Stimulated activated naive B cell treated with anti-CD40 and anti-IgM and Interleukin-4, amounts not matched to agents 10 μg/mL and 1 μg/mL and 100 μg/mL, for 72 hours (primary cell): ENCODE results near the gene TDRD7.
A peak's percentile ranks its signal among the peaks of the same experiment; 100 is the strongest.

Experiments
- ATAC-seq, 2 donors: fragments of 150-1000 bp; cut with Tn5 transposase; replicated peaks; 2 replicates each; pipeline ENCODE4 v1.10.0; 2021; ENCODE audit warnings: moderate library complexity in 1 of 2
- DNase-seq: peaks from one replicate; pipeline ENCODE4 v3.0.0; 2021
- H3K27ac Mint-ChIP-seq: one replicate; pipeline ENCODE4 v1.8.0; 2022; ENCODE audit warnings: mild to moderate bottlenecking, mixed read lengths
- H3K27me3 Mint-ChIP-seq, 2 donors: one replicate each; pipeline ENCODE4 v1.8.0; 2022; ENCODE audit warnings: mixed read lengths in 2 of 2
- H3K36me3 Mint-ChIP-seq, 2 donors: one replicate each; pipeline ENCODE4 v1.8.0; 2022; ENCODE audit warnings: mixed read lengths in 2 of 2, mild to moderate bottlenecking in 1 of 2
- H3K4me1 Mint-ChIP-seq, 2 donors: one replicate each; pipeline ENCODE4 v1.8.0; 2022; ENCODE audit warnings: mixed read lengths in 2 of 2, mild to moderate bottlenecking in 1 of 2
- H3K4me3 Mint-ChIP-seq, 2 donors: one replicate each; pipeline ENCODE4 v1.8.0; 2022; ENCODE audit warnings: mild to moderate bottlenecking in 2 of 2, mixed read lengths in 2 of 2, moderate library complexity in 1 of 2
- H3K9me3 Mint-ChIP-seq, 2 donors: one replicate each; pipeline ENCODE4 v1.8.0; 2022; ENCODE audit warnings: mixed read lengths in 2 of 2, mild to moderate bottlenecking in 1 of 2

TDRD7 gene

DNA sequence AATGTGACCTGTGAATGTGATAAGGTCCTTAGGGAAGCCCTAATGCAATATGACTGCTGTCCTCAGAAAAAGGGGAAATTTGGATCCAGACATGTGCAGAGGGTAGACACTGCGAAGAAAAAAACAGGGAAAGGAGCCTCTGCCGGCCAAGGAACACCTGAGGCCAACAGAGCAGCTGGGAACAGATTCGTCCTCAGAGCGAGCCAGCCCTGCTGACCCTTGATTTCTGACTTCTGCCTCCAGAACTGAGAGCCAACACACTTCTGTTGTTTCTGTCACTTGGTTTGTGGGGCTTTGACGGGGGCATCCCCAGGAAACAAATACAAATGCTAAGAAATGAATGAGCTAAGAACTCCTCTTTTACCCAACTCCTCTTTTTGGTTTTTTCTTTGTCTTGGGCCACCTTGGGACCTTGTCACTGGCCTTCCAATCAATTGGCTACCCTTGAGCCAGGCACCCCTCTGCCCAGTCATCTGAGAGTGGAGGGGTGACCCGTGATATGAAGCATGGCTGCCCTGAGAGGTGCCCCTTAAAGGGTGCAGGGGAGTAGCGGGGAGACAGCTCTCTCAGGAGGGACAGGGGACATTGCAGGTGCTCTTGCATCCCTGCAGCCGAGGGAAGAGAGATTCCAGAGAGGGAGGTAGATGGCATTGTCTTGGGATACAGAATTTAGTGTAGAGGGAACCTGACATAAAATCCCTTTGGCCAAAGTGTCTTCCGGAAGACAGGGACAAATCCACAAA lies 106.4 kb downstream of the TDRD7 start:
- H3K4me1 Mint-ChIP-seq = peaks cover 0 to 3% of the 10 kb centered on the region in 2 donors
- ATAC-seq = no peak
- no peaks in the 10 kb centered on the region for H3K36me3 Mint-ChIP-seq
- no peak for DNase-seq
- H3K4me3 Mint-ChIP-seq = no peak overlapping the region
- peaks cover 50 to 52% of the 10 kb centered on the region in 2 donors for H3K27me3 Mint-ChIP-seq
- no peaks in the 10 kb centered on the region for H3K9me3 Mint-ChIP-seq
- H3K27ac Mint-ChIP-seq = no peak overlapping the region

DNA sequence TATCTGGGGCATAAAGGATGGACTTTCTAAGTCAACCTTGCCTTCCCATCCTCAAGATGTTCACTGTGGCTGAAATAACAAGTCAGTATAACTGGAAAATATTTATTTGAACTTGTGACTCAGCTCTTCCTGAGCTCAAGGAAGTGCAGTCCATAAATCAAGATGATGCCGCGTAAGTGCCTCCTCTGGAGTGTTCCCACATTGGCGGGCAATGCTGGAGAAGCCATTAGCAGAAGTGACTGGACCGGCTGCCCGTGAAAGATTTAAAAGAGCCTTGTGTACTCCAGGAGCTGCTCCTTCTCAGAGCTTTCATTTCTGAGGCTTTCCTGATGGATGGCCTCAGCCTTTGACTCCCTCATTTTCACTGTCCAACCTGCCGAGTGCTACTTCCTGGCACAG lies 107.0 kb downstream of the TDRD7 start:
- DNase-seq (no peak), ATAC-seq (no peak)
- no peaks in the 10 kb centered on the region for H3K9me3 Mint-ChIP-seq
- no peak overlapping the region for H3K27ac Mint-ChIP-seq
- H3K4me3 Mint-ChIP-seq = no peak overlapping the region
- peaks cover 0 to 3% of the 10 kb centered on the region in 2 donors for H3K4me1 Mint-ChIP-seq
- no peaks in the 10 kb centered on the region for H3K36me3 Mint-ChIP-seq
- H3K27me3 Mint-ChIP-seq = peaks cover 50 to 52% of the 10 kb centered on the region in 2 donors

GRCh38 chr9:97519441-97519970 lies 107.6 kb downstream of the TDRD7 start:
- DNase-seq (no peak), ATAC-seq (no peak)
- no peaks in the 10 kb centered on the region for H3K9me3 Mint-ChIP-seq
- H3K27me3 Mint-ChIP-seq = peaks cover 50 to 52% of the 10 kb centered on the region in 2 donors
- H3K4me1 Mint-ChIP-seq = peaks cover 0 to 3% of the 10 kb centered on the region in 2 donors
- H3K4me3 Mint-ChIP-seq = no peak overlapping the region
- no peak overlapping the region for H3K27ac Mint-ChIP-seq
- no peaks in the 10 kb centered on the region for H3K36me3 Mint-ChIP-seq

DNA sequence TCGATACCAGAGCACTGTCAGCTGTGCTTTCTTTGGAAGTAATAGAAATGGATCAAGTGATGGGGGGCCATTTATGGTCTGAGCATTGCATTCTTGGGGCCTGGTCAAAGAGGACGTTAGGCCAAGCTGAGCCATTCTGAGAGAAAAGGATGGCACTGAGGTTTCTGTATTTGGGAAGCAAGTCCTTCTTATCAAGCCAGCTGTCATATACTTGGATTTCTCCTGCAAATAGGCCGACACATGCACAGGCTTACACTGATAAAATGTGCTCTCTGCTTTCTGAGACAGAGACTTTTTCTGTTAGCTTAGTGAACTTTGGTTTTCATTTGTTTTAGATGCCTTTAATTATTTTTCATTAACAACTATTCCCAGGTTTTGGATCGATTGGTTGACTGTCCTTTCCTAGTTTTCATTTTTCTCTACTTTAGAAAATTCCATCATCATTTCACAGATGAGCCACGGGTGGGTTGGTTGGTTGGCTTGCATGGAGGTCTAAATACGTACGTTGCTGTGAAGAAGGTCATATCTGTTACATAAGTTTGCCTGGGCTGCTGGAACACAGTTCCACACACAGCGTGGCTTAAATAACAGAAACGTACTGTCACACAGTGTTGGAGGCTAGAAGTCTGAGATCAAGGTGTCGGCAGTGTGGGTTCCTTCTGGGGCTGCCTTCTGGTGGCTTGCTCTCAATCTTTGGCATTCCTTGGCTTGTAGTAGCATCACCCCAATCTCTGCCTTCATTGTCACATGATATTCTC lies 109.9 kb downstream of the TDRD7 start:
- ATAC-seq (no peak), DNase-seq (no peak)
- no peaks in the 10 kb centered on the region for H3K9me3 Mint-ChIP-seq
- peaks cover 35 to 42% of the 10 kb centered on the region in 2 donors for H3K27me3 Mint-ChIP-seq
- no peak overlapping the region for H3K27ac Mint-ChIP-seq
- H3K36me3 Mint-ChIP-seq = no peaks in the 10 kb centered on the region
- H3K4me1 Mint-ChIP-seq = peaks cover 0 to 3% of the 10 kb centered on the region in 2 donors
- no peak overlapping the region for H3K4me3 Mint-ChIP-seq

DNA sequence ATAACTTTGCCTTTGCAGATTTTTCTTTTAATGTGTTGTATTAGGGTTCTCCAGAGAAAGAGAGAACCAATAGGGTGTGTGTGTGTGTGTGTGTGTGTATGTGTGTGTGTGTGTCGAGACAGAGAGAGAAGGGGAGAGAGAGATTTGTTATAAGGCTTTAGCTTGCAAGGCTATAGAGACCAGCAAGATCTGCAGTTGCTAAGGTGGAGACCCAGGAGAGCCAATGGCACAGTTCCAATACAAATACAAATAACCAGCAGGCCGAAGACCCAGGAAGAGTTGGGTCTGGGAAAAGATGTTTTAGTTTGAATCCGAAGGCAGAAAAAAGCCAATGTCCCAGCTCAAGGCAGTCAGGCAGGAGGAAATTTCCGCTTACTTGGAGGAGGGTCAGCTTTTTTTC lies 112.5 kb downstream of the TDRD7 start:
- Mint-ChIP-seq H3K4me3 (no peak overlapping the region), H3K36me3 (no peaks in the 10 kb centered on the region), H3K4me1 (peaks cover 0 to 1% of the 10 kb centered on the region in 2 donors), H3K9me3 (no peaks in the 10 kb centered on the region), H3K27me3 (peaks cover 20 to 26% of the 10 kb centered on the region in 2 donors), H3K27ac (no peak overlapping the region)
- no peak for ATAC-seq
- no peak for DNase-seq

GRCh38 chr9:97525451-97525850 lies 113.6 kb downstream of the TDRD7 start:
- DNase-seq (no peak), ATAC-seq (no peak)
- Mint-ChIP-seq H3K36me3 (no peaks in the 10 kb centered on the region), H3K4me3 (no peak overlapping the region), H3K27ac (no peak overlapping the region), H3K4me1 (peaks cover 0 to 2% of the 10 kb centered on the region in 2 donors), H3K27me3 (peaks cover 13 to 18% of the 10 kb centered on the region in 2 donors), H3K9me3 (no peaks in the 10 kb centered on the region)

- peaks cover 7 to 13% of the 10 kb centered on the region in 2 donors for H3K27me3 Mint-ChIP-seq
- peaks cover 0 to 2% of the 10 kb centered on the region in 2 donors for H3K4me1 Mint-ChIP-seq
These were observed 115.1 kb downstream of the TDRD7 start for GRCh38 chr9:97526895-97527575.

DNA sequence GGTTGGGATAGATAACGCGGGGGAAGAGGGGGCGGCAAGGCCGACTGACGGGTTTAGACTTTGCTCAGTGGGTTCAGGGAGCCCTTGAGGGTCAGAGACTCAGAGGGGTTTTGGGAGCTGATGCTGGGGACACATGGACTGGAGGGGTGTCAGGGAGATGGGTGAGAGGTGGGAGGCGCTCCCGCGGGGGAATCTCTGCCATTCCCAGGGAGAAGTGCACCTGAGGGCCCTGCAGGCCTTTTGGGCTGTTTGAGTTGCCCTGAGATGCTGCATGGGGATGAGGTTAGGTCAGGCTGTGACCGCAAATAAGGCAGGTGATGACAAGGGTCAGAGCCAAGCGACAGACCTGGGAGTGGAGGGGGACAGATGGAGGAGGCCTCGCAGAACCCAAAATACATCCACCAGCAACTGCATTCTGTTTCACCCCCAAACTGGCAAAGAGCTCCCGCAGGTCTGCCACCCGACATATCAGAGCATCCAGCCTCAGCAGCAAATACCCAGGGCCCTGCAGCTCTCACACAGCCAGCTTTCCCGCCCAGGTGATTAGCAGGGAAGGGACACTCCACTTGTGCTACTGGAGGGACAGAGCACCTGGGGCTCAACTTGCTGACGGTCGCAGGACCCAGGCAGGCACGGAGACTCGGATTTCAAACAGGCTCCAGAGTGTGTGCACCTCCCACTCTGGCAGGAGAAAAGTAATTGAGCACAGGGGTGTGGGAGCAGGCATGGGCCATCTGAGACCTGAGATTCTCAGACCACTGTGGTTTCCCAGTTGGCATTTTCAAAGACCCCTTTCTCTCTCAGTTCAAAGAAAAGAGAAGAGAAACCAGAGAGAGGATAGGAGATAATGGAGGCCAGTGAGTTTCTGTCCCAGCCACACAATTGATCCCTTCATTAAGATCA lies 116.0 kb downstream of the TDRD7 start:
- H3K4me1 Mint-ChIP-seq = peaks cover 0 to 2% of the 10 kb centered on the region in 2 donors
- no peak overlapping the region for H3K4me3 Mint-ChIP-seq
- ATAC-seq = peak; percentile 22 to 31

More at GRCh38 chr9:97526895-97527575, 115.1 kb downstream of the TDRD7 start:
- no peaks in the 10 kb centered on the region for H3K36me3 Mint-ChIP-seq
- H3K9me3 Mint-ChIP-seq = no peaks in the 10 kb centered on the region
- DNase-seq (no peak), ATAC-seq (no peak)
- H3K27ac Mint-ChIP-seq = peak overlapping the region; percentile 2
- H3K4me3 Mint-ChIP-seq = no peak overlapping the region

DNA sequence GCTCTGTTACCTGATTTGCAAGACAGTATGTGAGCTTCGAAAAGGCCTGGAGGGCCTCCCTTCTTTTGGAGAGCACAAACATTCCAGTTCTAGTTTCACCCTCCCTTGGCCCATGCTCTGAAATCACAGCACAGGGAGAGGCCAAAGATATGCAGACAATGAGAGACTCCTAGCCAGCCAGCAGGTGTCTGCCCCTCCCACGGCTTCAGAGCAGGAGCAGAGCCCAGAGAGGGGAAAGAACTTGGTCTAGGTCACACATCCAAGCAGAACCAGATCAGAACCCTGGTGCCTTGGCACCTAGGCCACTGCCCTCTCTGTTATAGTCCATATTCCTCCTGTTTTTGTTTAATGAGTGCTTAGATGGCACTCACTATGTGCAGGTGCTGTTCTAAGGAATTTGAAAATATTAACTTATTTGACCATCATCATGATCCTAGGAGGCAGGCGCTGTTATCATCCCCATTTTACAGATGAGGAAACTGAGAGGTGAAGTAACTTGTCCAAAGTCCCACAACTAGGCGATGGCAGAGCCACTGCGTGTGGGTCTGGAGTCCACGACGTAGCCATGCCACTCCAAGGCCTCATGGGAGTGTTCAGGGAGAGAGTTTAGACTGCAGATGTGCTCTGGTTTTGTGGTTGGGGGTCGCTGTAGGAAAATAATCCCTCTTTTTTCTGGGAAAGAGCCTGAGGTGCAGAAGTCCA lies 116.8 kb downstream of the TDRD7 start:
- DNase-seq = no peak
- Mint-ChIP-seq H3K27me3 (peaks cover 7 to 18% of the 10 kb centered on the region in 2 donors), H3K27ac (peak overlapping the region; percentile 37), H3K4me3 (no peak overlapping the region), H3K9me3 (no peaks in the 10 kb centered on the region), H3K4me1 (peaks cover 0 to 2% of the 10 kb centered on the region in 2 donors), H3K36me3 (no peaks in the 10 kb centered on the region)
- no peak for ATAC-seq

More for the DNA sequence above, 116.0 kb downstream of the TDRD7 start:
- H3K36me3 Mint-ChIP-seq = no peaks in the 10 kb centered on the region
- H3K27me3 Mint-ChIP-seq = peaks cover 7 to 18% of the 10 kb centered on the region in 2 donors
- no peaks in the 10 kb centered on the region for H3K9me3 Mint-ChIP-seq
- peak overlapping the region; percentile 56 for H3K27ac Mint-ChIP-seq
- no peak for DNase-seq

GRCh38 chr9:97529363-97530076 lies 117.6 kb downstream of the TDRD7 start:
- DNase-seq = no peak
- H3K9me3 Mint-ChIP-seq = no peaks in the 10 kb centered on the region
- no peak overlapping the region for H3K4me3 Mint-ChIP-seq
- peak; percentile 41 to 88 for ATAC-seq
- no peaks in the 10 kb centered on the region for H3K36me3 Mint-ChIP-seq
- peaks cover 0 to 2% of the 10 kb centered on the region in 2 donors for H3K4me1 Mint-ChIP-seq
- H3K27me3 Mint-ChIP-seq = peaks cover 8 to 18% of the 10 kb centered on the region in 2 donors
- no peak overlapping the region for H3K27ac Mint-ChIP-seq

- H3K27me3 Mint-ChIP-seq = peaks cover 13 to 19% of the 10 kb centered on the region in 2 donors
- ATAC-seq (no peak), DNase-seq (no peak)
- no peak overlapping the region for H3K27ac Mint-ChIP-seq
- H3K36me3 Mint-ChIP-seq = no peaks in the 10 kb centered on the region
- no peak overlapping the region for H3K4me3 Mint-ChIP-seq
- no peaks in the 10 kb centered on the region for H3K9me3 Mint-ChIP-seq
- peaks cover 0 to 2% of the 10 kb centered on the region in 2 donors for H3K4me1 Mint-ChIP-seq
These were observed 120.0 kb downstream of the TDRD7 start for GRCh38 chr9:97531888-97532376.

- Mint-ChIP-seq H3K27me3 (peaks cover 5 to 13% of the 10 kb centered on the region in 2 donors), H3K27ac (no peak overlapping the region), H3K4me3 (no peak overlapping the region), H3K4me1 (peaks cover 0 to 2% of the 10 kb centered on the region in 2 donors), H3K9me3 (no peaks in the 10 kb centered on the region), H3K36me3 (no peaks in the 10 kb centered on the region)
- DNase-seq = no peak
- ATAC-seq = no peak
These were observed 122.3 kb downstream of the TDRD7 start for GRCh38 chr9:97534185-97534584.
